ENCODE measurements around the gene WFDC8.
A peak's percentile ranks its signal among the peaks of the same experiment; 100 is the strongest.
"Not testable (repeated sequence)": the region's sequence is repeated elsewhere in the genome, so short reads cannot be mapped to it uniquely, and the experiment has no call there.

WFDC8 gene

DNA sequence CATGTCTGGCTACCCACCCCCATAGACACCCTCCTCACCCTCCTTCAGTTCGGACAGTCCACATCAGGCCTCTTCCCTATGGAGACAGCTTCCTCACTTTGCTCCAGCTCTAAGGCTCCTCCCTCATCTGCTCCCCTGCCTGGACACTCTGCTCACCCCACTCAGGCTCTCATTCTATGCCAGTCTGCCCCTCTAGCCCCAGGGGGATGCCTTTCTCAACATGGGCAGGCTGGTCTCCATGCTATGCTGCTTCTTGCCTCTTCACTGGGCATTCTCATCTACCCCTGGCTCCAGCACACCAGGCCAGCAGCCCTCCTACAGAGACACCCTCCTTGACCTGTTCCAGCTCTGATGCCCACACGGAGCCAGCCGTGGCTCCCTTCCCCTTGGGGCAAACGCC, at the start of gene WFDC8:
Gene WFDC8 (minus strand): TSS at position 101 of the 400 bp plus-strand sequence. CDS start 37 bp downstream, at position 64.
- no peak for DNase-seq (ENCODE audit: low read depth in 2 of 2)

DNA sequence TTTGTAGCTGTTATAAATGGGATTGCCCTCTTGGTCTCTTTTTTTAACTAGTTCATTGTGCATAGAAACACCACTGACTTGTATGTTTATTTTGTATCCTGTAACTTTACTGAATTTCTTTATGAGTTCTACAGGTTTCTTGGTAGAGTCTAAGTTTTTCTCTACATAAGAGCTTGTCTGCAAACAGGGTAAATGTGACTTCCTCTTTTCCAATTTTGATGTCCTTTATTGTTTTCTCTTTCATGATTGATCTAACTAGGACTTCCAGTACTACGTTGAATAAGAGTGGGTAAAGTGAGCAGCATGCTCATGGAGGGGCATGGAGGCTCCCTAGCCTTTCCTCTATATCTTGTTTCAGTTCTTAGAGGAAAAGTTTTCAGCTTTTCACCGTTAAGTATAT, 47.5 kb upstream of the WFDC8 start:
- no peak for DNase-seq (ENCODE audit: low read depth in 2 of 2)

GRCh38 chr20:45621593-45621992, 42.5 kb upstream of the WFDC8 start:
- DNase-seq (ENCODE audit: low read depth in 2 of 2): no peak

DNA sequence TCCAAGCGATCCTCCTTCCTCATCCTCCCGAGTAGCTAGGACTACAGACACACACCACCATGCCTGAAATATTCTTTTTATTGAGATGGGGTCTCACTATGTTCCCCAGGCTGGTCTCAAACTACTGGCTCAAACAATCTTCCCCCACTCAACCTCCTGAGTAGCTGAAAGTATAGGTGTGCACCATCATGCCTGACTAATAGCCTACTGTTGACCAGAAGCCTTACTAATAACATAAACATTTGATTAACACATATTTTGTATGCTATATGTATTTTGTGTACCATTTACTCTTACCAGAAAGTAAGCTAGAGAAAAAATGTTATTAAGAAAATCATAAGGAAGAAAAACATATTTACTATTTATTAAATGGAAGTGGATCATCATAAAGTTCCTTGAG, 38.5 kb upstream of the WFDC8 start:
- no peak for DNase-seq (ENCODE audit: low read depth in 2 of 2)

DNA sequence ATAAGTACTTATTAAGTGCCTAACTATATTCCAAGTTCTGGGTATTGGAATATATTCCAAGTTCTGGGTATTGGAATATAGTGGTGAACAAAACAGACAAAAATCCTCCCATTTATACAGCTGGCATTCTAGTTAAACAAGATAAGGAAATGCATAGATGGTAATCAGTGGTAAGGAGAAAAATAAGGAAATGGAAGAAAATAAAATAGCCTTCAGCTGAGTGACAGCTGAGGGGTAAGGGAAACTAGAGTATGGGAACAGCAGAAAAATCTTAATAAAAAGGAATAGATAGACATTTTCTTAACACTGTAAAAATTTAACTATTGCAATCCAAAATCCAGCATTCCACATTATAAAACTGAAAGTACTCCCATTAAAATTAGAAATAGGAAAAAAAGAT, 33.2 kb upstream of the WFDC8 start:
- no peak for DNase-seq (ENCODE audit: low read depth in 2 of 2)

DNA sequence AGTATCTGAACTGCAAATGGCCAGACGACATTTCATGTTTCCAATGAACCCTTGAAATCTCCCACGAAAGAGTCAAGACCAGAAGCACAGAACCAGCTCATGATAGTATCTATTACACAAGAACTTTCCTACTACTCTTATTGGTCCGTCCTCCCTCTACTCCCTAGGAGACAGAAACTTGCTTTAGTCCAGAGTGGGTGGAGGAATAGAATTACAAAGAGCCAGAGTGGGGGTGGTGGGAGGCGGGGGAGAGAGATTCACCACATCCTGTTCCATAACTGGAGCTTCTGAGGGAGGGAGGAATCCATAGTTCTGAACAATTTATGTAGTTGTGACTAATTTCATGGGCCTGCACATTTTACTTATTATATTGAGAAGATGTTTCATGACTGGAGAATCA, 32.0 kb upstream of the WFDC8 start:
- DNase-seq (ENCODE audit: low read depth in 2 of 2): peak in 1 of 2 donors; percentile 15

- no peak for DNase-seq (ENCODE audit: low read depth in 2 of 2)
Observed at GRCh38 chr20:45607810-45608209, 28.7 kb upstream of the WFDC8 start.

DNA sequence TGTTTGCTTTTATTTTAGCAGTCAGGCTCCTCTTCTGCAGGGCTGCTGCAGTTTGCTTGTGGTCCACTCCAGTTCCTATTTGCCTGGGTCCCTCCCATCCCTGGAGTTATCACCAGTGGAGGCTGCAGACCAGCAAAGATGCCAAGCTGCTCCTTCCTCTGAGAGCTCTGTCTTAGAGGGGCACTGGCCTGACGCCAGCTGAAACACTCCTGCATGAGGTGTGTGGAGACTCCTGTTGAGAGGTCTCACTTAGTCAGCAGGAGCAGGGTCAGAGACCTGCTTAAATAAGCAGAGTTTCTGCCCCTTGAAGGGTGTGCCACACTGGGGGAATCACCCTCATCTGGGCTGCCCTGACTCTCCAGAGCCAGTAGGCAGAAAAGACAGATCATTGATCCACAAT, 16.2 kb upstream of the WFDC8 start:
- DNase-seq (ENCODE audit: low read depth in 2 of 2): no peak

DNA sequence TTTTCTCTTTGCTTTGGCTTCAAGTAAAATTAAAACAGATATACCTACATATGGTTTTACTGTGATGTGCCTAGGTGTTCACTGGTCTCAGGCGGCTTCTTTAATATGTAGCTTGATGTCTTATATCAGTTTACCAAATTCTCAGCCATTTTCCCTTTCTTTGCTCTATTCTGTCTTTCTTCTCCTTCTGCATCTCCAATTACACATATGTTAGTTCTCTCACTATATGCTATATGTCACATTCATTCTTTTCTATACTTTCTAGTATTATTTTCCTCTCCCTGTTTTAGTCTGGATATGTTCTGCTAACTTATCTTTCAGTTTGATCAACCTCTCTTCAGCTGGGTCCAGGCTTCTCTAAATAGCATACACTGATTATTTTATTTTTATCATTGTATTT, 14.4 kb upstream of the WFDC8 start:
- no peak for DNase-seq (ENCODE audit: low read depth in 2 of 2)

DNA sequence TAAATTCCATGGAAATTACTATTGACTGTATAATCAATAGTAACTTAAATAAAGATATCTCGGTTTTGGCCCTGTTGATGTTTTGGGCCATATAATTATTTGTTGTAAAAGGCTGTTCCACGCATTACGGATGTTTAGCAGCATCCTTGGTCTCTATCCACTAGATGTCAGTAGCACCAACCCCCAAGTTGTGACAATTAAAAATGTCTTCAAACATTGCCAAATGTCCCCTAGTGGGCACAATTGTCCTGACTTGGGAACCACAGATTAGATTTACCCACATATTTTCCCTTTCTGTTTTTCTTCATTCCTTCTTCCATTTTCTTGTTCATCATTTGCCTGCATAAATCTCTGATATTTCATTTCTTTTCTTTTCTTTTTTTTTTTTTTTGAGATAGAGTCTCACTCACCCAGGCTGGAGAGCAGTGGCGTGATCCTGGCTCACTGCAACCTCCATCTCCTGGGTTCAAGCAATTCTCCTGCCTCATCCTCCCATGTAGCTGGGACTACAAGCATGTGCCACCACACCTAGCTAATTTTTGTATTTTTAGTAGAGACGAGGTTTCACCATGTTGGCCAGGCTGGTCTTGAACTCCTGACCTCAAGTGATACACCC, 13.6 kb upstream of the WFDC8 start:
- no peak for DNase-seq (ENCODE audit: low read depth in 2 of 2)

GRCh38 chr20:45589725-45590124, 10.6 kb upstream of the WFDC8 start:
- no peak for DNase-seq (ENCODE audit: low read depth in 2 of 2)

GRCh38 chr20:45588800-45589199, 9.7 kb upstream of the WFDC8 start:
- DNase-seq (ENCODE audit: low read depth in 2 of 2): no peak

DNA sequence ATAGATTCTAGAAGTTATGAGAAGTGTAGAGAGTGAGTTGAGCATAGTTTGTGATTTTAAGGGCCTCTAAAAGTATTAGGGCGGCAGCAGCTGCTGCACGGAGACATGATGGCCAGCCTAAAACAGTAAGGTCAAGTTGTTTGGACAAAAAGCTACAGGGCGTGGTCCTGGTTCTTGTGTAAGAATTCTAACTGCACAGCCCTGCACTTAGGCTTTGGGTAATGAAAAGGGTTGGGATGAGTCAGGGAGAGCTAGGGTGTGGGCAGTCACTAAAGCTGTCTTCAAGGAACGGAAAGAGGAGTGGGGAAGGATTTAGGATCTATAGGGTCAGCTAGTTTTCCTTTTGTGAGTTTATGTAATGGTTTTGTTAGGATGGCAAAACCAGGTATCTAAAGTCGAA, 6.9 kb upstream of the WFDC8 start:
- DNase-seq (ENCODE audit: low read depth in 2 of 2): not testable (repeated sequence)

GRCh38 chr20:45584294-45584693, 5.2 kb upstream of the WFDC8 start:
- DNase-seq (ENCODE audit: low read depth in 2 of 2): not testable (repeated sequence)

DNA sequence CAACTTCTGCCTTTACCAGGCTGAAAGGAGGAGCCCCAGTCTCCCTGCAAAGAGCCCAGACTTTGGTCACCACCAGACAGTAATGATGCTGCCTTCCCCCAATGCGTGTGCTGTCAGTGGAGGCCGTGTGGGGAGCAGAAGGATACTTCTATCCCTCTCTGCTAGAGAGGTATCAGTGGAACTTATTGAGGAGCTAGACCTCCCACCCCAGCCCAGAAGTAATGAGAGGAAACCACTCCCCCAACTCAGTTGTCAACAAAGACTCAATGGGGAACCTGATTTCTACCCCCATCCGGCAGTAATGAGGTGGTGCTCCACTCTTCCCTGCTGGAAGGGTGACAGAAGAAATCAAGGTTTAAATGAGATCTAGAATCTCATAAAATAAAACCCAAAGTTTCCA, 4.4 kb upstream of the WFDC8 start:
- no peak for DNase-seq (ENCODE audit: low read depth in 2 of 2)

DNA sequence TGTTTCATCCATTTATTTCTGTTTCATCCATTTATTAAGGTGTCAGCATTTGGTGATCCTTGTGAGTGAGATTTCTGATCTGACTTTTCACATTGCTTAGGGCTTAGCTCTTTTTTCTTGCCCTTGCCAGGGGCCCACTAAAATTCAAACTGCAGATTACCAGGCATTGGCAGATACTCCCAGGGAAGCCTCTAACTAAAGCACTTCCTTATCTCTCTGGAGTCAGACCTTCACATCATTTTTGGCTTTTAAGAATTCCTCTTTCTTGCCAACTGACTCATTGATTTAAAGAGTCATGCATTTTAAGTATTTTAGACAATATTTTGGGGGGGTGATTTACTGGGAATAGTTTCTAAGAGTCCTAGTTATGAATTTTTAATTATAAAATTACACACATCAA, 2.6 kb upstream of the WFDC8 start:
- DNase-seq (ENCODE audit: low read depth in 2 of 2): no peak

DNA sequence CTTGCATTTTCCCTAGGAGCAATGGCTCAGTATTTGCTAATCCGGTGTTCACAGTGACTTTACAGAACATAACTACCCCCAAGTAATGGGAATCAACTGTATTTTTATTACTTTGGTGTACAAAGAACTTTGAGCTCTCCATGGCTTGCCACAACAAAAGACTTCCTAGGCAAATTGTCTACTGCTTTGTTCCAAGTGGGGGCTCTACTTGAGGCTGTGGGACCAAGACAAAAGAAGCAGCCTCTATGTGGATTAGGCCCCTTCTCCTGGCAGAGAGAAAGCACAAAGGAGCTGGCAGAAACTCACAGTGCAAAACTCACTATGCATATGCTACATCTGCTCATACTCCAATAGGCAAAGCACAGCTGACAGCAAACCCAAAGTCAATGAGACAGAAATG, 853 bp downstream of the WFDC8 start:
- DNase-seq (ENCODE audit: low read depth in 2 of 2): no peak

- DNase-seq (ENCODE audit: low read depth in 2 of 2): no peak
Observed at GRCh38 chr20:45576995-45577394, 2.1 kb downstream of the WFDC8 start.

GRCh38 chr20:45575931-45576330, 3.2 kb downstream of the WFDC8 start:
- no peak for DNase-seq (ENCODE audit: low read depth in 2 of 2)

DNA sequence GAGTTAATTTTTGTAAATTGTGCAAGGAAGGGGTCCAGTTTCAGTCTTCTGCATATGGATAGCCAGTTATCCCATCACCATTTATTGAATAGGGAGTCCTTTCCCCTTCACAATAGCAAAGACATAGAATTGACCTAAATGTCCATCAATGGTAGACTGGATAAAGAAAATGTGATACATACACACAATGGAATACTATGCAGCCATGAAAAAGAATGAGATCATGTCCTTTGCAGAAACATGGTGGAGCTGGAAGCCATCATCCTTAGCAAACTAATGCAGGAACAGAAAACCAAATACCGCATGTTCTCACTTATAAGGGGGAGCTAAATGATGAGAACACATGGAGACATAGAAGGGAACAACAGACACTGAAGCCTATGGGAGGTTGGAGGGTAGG, 9.4 kb downstream of the WFDC8 start:
- not testable (repeated sequence) for DNase-seq (ENCODE audit: low read depth in 2 of 2)

GRCh38 chr20:45564760-45565276, 14.3 kb downstream of the WFDC8 start:
- DNase-seq (ENCODE audit: low read depth in 2 of 2): no peak

- no peak for DNase-seq (ENCODE audit: low read depth in 2 of 2)
Observed at GRCh38 chr20:45555198-45555597, 23.9 kb downstream of the WFDC8 start.

- no peak for DNase-seq (ENCODE audit: low read depth in 2 of 2)
Observed at GRCh38 chr20:45552456-45552855, 26.6 kb downstream of the WFDC8 start.

DNA sequence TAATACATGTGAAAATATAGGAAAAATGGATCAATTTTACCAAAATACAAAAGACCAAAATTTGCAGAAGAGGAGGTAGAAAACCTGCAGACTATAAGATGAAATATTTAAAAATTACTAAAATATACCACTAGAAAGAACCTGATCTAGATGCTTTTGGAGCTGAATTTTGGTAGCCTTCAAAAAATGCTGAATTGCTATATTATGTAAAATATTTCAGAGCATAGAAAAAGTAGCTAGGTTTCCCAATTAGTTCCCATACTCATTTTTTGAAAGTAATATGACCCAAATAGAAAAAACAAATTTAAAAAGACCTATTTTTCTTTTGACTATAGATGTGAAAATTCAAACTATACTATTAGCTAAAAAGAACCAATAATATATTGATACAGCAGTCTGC, 28.3 kb downstream of the WFDC8 start:
- no peak for DNase-seq (ENCODE audit: low read depth in 2 of 2)
